RPMI7951 (cell line): ENCODE results near the gene OR2C3. TPM values are rescaled to one million over a fixed set of nuclear protein-coding genes. Genes with fewer than 3 reads are reported as not detected.
A peak's percentile ranks its signal among the peaks of the same experiment; 100 is the strongest.
"Not testable (repeated sequence)": the region's sequence is repeated elsewhere in the genome, so short reads cannot be mapped to it uniquely, and the experiment has no call there.

Experiments used
- DNase-seq: peaks from one replicate; pipeline ENCODE4 v3.0.0-alpha.2; 2012; ENCODE audit warnings: low read depth
- total RNA-seq: library from RNA; depleted of rRNA; stranded (reverse); fragments of >200 nt; shearing (Covaris generic); gene quantifications from 2 replicates; pipeline ENCODE4 v1.2.3, GENCODE V29; 2014; rRNA removed

Gene OR2C3
- total RNA-seq, 1 experiment from 2014 or later = not detected

- no peak for DNase-seq
Observed at GRCh38 chr1:247517795-247518612, 18.2 kb downstream of the OR2C3 start.

GRCh38 chr1:247506831-247507230, 29.4 kb downstream of the OR2C3 start:
- no peak for DNase-seq

- no peak for DNase-seq
Observed at GRCh38 chr1:247500865-247501264, 35.4 kb downstream of the OR2C3 start.

GRCh38 chr1:247496581-247497285, 39.5 kb downstream of the OR2C3 start:
- DNase-seq = no peak

- no peak for DNase-seq
Observed at GRCh38 chr1:247494767-247495166, 41.5 kb downstream of the OR2C3 start.

GRCh38 chr1:247493106-247493505, 43.1 kb downstream of the OR2C3 start:
- DNase-seq = no peak

GRCh38 chr1:247491328-247491727, 44.9 kb downstream of the OR2C3 start:
- no peak for DNase-seq

- DNase-seq = peak; percentile 41
Observed at GRCh38 chr1:247487057-247487456, 49.2 kb downstream of the OR2C3 start.

GRCh38 chr1:247482747-247483146, 53.5 kb downstream of the OR2C3 start:
- DNase-seq = peak; percentile 30

- not testable (repeated sequence) for DNase-seq
Observed at GRCh38 chr1:247476328-247477058, 59.7 kb downstream of the OR2C3 start.

- no peak for DNase-seq
Observed at GRCh38 chr1:247475793-247476192, 60.4 kb downstream of the OR2C3 start.

Other genes with a start within 250 kb of the OR2C3 start
- gene ZNF496, start 204.6 kb downstream of the OR2C3 start, total RNA-seq = 12.6 and 12.9 TPM in 2 replicates
- 2.1 and 3.1 TPM in 2 replicates for gene NLRP3, start 120.3 kb downstream of the OR2C3 start, total RNA-seq
- not detected in 2 replicates for gene OR2B11, start 78.3 kb downstream of the OR2C3 start, total RNA-seq
- gene GCSAML, start 12.7 kb upstream of the OR2C3 start, total RNA-seq = 0.12 TPM in 1 of 2 replicates, not detected in the other
- not detected in 2 replicates for gene OR2G2, start 51.9 kb upstream of the OR2C3 start, total RNA-seq
- not detected in 2 replicates for gene OR2G3, start 69.1 kb upstream of the OR2C3 start, total RNA-seq
- not detected in 2 replicates for gene OR13G1, start 143.3 kb upstream of the OR2C3 start, total RNA-seq
- gene OR6F1, start 180.2 kb upstream of the OR2C3 start, total RNA-seq = not detected in 2 replicates
- gene OR14K1, start 202.2 kb upstream of the OR2C3 start, total RNA-seq = not detected in 2 replicates
- not detected in 2 replicates for gene OR14A2, start 211.7 kb upstream of the OR2C3 start, total RNA-seq
- not detected in 2 replicates for gene OR1C1, start 224.1 kb upstream of the OR2C3 start, total RNA-seq